Activated B cell treated with CpG ODN at 0.5 μM for 24 hours (primary cell): ENCODE measurements around the gene SFXN5. TPM values are rescaled to one million over a fixed set of nuclear protein-coding genes. Genes with fewer than 3 reads are reported as not detected.
A peak's percentile ranks its signal among the peaks of the same experiment; 100 is the strongest.

Experiments used
- ATAC-seq: fragments of 200-7000 bp; cut with Tn5 transposase; one replicate; pipeline ENCODE4 v1.10.0; 2021; ENCODE audit warnings: low read depth, mild to moderate bottlenecking, moderate library complexity
- CTCF ChIA-PET: fragments of 350-600 bp; sonication (Branson Sonifier 250); formaldehyde crosslinking; loops from one replicate; lab custom pipeline; 2021; ENCODE audit warnings: antibody characterized with exemption; lab: Charles Lee
- POLR2A ChIA-PET: fragments of 350-600 bp; sonication (Branson Sonifier 250); formaldehyde crosslinking; loops from one replicate; lab custom pipeline; 2021; ENCODE audit warnings: antibody characterized with exemption; lab: Charles Lee
- DNase-seq: peaks from one replicate; pipeline ENCODE4 v3.0.0; 2022
- H3K27ac Mint-ChIP-seq: one replicate; pipeline ENCODE4 v1.8.0; 2020; ENCODE audit warnings: mixed read lengths
- H3K27me3 Mint-ChIP-seq: one replicate; pipeline ENCODE4 v1.8.0; 2021; ENCODE audit warnings: mixed read lengths
- H3K36me3 Mint-ChIP-seq: one replicate; pipeline ENCODE4 v1.8.0; 2021; ENCODE audit warnings: low read depth, mixed read lengths
- H3K4me1 Mint-ChIP-seq: one replicate; pipeline ENCODE4 v1.8.0; 2021; ENCODE audit warnings: mixed read lengths
- H3K4me3 Mint-ChIP-seq: one replicate; pipeline ENCODE4 v1.8.0; 2020; ENCODE audit warnings: mild to moderate bottlenecking, mixed read lengths
- H3K9me3 Mint-ChIP-seq: one replicate; pipeline ENCODE4 v1.8.0; 2020; ENCODE audit warnings: mixed read lengths
- intact Hi-C: fragments of 100-400 bp; cut with micrococcal nuclease; formaldehyde crosslinking; loops from one replicate; pipeline ENCODE4 v1.15.1; 2024
- total RNA-seq: library from RNA; stranded (reverse); gene quantifications from 2 replicates; pipeline ENCODE4 v1.2.3, GENCODE V29; 2022
- TF ChIP-seq, protein P1 (sequence below): fragments of 200-600 bp; IDR thresholded peaks from one replicate; pipeline ENCODE4 v1.8.0; 2022; ENCODE audit warnings: antibody characterized with exemption, mild to moderate bottlenecking

Gene SFXN5
- total RNA-seq, 1 donor from 2014 or later, result 13.9 TPM

DNA sequence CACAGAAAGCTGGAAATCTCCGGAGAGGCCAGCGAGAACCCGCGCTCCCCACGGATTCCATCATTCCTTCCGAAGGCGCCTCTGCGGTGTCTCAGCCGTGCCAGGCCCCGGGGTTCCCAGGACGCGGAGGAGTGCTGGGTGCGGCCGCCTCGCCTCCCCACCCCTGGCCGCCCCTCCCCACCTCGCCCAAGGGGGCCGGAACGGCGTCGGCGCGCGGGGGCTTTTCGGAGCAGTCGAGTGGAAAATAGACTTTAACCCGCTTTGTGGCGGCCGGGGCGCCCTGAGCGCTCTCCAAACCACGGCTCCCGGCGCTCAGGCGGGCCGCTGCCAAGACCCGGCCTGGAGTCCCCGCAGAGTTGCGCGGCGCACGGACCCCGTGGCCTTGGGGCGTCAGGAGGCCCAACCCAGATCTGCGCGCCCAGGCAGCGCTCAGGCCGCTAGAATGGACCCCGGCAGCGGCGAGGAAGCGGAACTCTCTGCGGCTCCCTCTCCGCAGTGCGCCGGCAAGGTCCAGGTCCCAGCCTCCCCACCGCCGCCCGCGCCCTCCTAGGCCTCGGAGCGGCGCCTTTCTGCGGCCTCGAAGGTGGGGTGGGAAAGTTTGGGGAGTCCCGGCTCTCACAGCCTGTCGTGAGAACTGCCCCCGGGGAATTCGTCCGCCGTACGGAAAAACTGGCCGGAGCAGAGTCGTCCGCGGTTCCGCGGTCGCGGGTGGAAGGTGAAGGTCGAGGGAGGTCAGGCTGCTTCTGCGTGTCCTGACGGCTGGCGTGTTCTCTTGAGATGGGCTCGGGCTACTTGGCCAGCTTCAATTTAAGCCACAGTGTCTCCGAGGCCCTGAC is 155.4 kb downstream of the SFXN5 start:
- H3K27me3 Mint-ChIP-seq, result peaks cover 65% of the 10 kb centered on the region
- intact Hi-C loops, result loop anchor here (2.0 to 5.0 kb wide), 4 partner anchors 155 to 769 kb away; partner anchors contain the start of genes CYP26B1, EGR4, RAB11FIP5 and SFXN5
- H3K36me3 Mint-ChIP-seq, result no peaks in the 10 kb centered on the region
- ChIA-PET CTCF (no interaction called here), POLR2A (interaction anchor here (1.8 kb wide), 1 partner anchor 317 kb away, joined by 5 read pairs; the partner anchor contains the start of genes CCT7 and PRADC1)
- DNase-seq (peak; percentile 48), ATAC-seq (peak; percentile 50)
- peak overlapping the region; percentile 81 for H3K4me3 Mint-ChIP-seq
- H3K27ac Mint-ChIP-seq, result no peak overlapping the region
- no peaks in the 10 kb centered on the region for H3K9me3 Mint-ChIP-seq
- H3K4me1 Mint-ChIP-seq, result peaks cover 35% of the 10 kb centered on the region
- TF ChIP-seq, protein P1, sequence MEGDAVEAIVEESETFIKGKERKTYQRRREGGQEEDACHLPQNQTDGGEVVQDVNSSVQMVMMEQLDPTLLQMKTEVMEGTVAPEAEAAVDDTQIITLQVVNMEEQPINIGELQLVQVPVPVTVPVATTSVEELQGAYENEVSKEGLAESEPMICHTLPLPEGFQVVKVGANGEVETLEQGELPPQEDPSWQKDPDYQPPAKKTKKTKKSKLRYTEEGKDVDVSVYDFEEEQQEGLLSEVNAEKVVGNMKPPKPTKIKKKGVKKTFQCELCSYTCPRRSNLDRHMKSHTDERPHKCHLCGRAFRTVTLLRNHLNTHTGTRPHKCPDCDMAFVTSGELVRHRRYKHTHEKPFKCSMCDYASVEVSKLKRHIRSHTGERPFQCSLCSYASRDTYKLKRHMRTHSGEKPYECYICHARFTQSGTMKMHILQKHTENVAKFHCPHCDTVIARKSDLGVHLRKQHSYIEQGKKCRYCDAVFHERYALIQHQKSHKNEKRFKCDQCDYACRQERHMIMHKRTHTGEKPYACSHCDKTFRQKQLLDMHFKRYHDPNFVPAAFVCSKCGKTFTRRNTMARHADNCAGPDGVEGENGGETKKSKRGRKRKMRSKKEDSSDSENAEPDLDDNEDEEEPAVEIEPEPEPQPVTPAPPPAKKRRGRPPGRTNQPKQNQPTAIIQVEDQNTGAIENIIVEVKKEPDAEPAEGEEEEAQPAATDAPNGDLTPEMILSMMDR, result no peak

DNA sequence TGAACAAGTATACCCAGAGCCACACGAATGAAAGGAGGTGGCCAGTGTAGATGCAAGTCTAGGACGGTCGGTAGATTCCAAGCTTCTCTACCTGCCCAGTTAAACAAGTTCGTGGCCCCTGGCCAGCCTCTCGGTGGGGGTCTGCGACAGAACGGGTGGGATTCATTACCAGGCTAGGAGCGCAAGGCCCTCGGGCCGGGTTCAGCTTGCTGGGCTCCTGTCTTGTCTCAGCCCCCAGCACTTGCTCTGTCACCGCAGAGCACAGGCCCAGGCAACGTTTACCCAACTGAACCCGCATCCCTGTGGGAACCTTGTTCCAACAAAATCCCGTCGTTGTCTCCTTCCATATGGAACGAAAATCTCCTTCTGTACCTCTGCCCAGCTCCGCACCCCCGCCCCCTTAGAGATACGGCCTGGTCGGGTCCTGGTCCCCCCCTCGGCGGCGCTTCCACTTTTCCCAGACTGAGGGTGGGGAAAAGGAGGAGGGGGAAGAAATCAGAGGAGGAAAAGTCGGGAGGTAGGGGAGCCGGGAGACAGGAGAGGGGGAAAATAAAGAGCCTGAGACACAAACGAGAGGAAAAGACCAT is 156.1 kb downstream of the SFXN5 start:
- H3K4me1 Mint-ChIP-seq, result peaks cover 34% of the 10 kb centered on the region
- DNase-seq (no peak), ATAC-seq (no peak)
- TF ChIP-seq, protein P1, result no peak
- no peaks in the 10 kb centered on the region for H3K9me3 Mint-ChIP-seq
- H3K36me3 Mint-ChIP-seq, result no peaks in the 10 kb centered on the region
- H3K27me3 Mint-ChIP-seq, result peaks cover 64% of the 10 kb centered on the region
- ChIA-PET CTCF (no interaction called here), POLR2A (no interaction called here)
- intact Hi-C loops, result loop anchor here (5.0 kb wide), 3 partner anchors 197 to 768 kb away; partner anchors contain the start of genes CYP26B1, EGR4 and RAB11FIP5
- H3K4me3 Mint-ChIP-seq, result peak overlapping the region; percentile 73
- no peak overlapping the region for H3K27ac Mint-ChIP-seq

DNA sequence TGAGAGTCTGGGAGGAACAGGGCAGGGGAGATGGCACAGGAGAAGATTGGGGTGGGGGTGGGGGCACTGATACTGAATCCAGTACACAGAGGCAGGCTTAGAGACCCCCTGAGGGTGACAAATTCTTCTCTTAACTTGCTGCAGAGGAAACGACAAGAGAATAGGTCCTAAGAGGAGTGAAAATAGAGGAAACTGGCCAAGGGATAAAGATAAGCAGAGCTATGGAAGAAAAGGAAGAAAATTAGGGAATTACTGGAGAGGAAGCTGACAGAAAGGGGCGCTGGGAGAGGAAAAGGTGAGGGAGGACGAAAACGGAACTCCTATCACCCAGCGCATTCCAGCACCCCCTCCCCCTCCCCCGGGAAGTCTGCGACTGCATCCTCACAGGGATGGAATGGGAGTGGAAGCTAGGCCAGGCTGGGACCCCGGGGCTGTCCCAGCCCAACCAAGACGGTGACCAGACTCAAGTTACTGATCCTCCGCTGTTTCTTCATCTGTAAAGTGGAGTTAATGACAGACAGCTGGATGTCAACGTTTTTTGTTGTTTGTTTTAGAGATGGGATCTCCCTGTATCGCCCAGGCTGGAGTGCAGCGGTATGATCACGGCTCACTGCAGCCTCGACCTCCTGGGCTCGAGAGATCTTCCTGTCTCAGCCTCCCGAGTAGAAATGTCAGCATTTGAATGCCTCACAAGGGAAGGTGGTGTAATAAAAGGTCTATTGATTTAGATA is 156.8 kb downstream of the SFXN5 start:
- Mint-ChIP-seq H3K4me1 (peaks cover 29% of the 10 kb centered on the region), H3K27me3 (peaks cover 69% of the 10 kb centered on the region), H3K36me3 (no peaks in the 10 kb centered on the region), H3K4me3 (peak overlapping the region; percentile 73), H3K27ac (no peak overlapping the region), H3K9me3 (no peaks in the 10 kb centered on the region)
- TF ChIP-seq, protein P1, result no peak
- ChIA-PET CTCF (no interaction called here), POLR2A (no interaction called here)
- no peak for DNase-seq
- intact Hi-C loops, result loop anchor here (5.0 kb wide), 3 partner anchors 198 to 767 kb away; partner anchors contain the start of genes CYP26B1, EGR4 and RAB11FIP5
- no peak for ATAC-seq

DNA sequence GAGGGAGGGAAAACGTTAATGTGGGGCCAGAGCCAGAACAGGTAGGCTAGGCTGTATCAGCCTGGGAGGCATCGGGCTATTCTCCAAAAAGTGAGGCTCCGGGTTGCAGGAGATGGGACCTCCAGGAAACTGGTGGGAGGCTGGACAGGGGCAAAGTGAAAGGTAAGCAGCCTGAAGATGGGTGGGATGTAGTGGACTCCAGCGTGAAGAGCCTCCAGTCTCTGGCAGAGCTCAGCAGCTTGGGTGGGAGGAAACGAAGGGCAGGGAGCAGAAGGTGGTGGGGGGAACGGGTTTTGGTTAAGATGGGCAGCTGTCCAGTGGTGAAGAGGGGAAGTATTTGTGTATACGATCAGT is 157.3 kb downstream of the SFXN5 start:
- Mint-ChIP-seq H3K4me1 (peaks cover 25% of the 10 kb centered on the region), H3K36me3 (no peaks in the 10 kb centered on the region), H3K4me3 (no peak overlapping the region), H3K27me3 (peaks cover 69% of the 10 kb centered on the region), H3K27ac (no peak overlapping the region), H3K9me3 (no peaks in the 10 kb centered on the region)
- intact Hi-C loops, result no loop called here
- POLR2A ChIA-PET, result no interaction called here
- ATAC-seq (no peak), DNase-seq (no peak)
- TF ChIP-seq, protein P1, result no peak
- CTCF ChIA-PET, result no interaction called here
